Esophagus muscularis mucosa (tissue), 4 donors: ENCODE data around the gene TAPT1. TPM values are rescaled to one million over a fixed set of nuclear protein-coding genes. Genes with fewer than 3 reads are reported as not detected.

Experiments used
- DNase-seq: peaks from one replicate; pipeline ENCODE4 v3.0.0-alpha.2; 2017; ENCODE audit errors: extremely low spot score
- H3K27ac ChIP-seq, 4 donors: fragments of 200-600 bp; sonication (generic); replicated peaks in 1 of 4; 1 replicate in 3 of 4; 2 replicates in 1 of 4; pipeline ENCODE4 v1.5.1; 2016 to 2019; ENCODE audit warnings: mild to moderate bottlenecking in 1 of 4
- H3K27me3 ChIP-seq, 4 donors: fragments of 200-600 bp; sonication (generic); one replicate each; pipeline versions ENCODE4 v1.5.1 to v1.6.0; 2016 to 2019
- H3K36me3 ChIP-seq, 4 donors: fragments of 200-600 bp; sonication (generic); one replicate each; pipeline ENCODE4 v1.5.1; 2016 to 2019
- H3K4me1 ChIP-seq, 4 donors: fragments of 200-600 bp; sonication (generic); one replicate each; pipeline ENCODE4 v1.5.1; 2016 to 2019
- H3K4me3 ChIP-seq, 4 donors: fragments of 200-600 bp; sonication (generic); 1 replicate in 2 of 4; 2 replicates in 2 of 4; pipeline ENCODE4 v1.5.1; 2016 to 2019; ENCODE audit warnings: mild to moderate bottlenecking in 4 of 4, moderate library complexity in 1 of 4
- H3K9me3 ChIP-seq, 4 donors: fragments of 200-600 bp; sonication (generic); 1 replicate in 3 of 4; 2 replicates in 1 of 4; pipeline ENCODE4 v1.5.1; 2016 to 2019
- EP300 ChIP-seq: sonication (generic); formaldehyde crosslinking; IDR thresholded peaks from one replicate; pipeline ENCODE4 v1.6.1; 2017; ENCODE audit warnings: antibody characterized with exemption
- POLR2A ChIP-seq: fragments of 450-650 bp; IDR thresholded peaks from one replicate; pipeline ENCODE4 v1.6.1; 2017; ENCODE audit warnings: antibody characterized with exemption, moderate library complexity, mild to moderate bottlenecking, low read depth
- POLR2AphosphoS5 ChIP-seq, 2 donors: sonication (generic); formaldehyde crosslinking; IDR thresholded peaks; one replicate each; pipeline ENCODE4 v1.6.1; 2017; ENCODE audit warnings: antibody characterized with exemption in 2 of 2
- WGBS: methylation state at CpG from one replicate; pipeline ENCODE4 v1.1.5; 2018; 5-methylcytosine and 5-hydroxymethylcytosine counted together
- intact Hi-C: fragments of 100-400 bp; cut with DNase I; formaldehyde crosslinking; loops from one replicate; pipeline ENCODE4 v1.15.1; 2023
- total RNA-seq, 4 donors: library from RNA; depleted of rRNA; stranded (reverse); fragments of >200 nt; gene quantifications; one replicate each; pipeline versions ENCODE4 v1.1.0 to v1.2.1, GENCODE V29; 2016
- TF ChIP-seq, protein P1 (sequence below), 3 experiments: fragments of 200-600 bp in 2 of 3; fragments of 450-650 bp in 1 of 3; sonication (generic) in 2 of 3; IDR thresholded peaks; one replicate each; pipeline ENCODE4 v1.5.1; 2017 to 2019; ENCODE audit warnings: antibody characterized with exemption in 3 of 3, mild to moderate bottlenecking in 2 of 3, moderate library complexity in 1 of 3

TAPT1 gene
- total RNA-seq, 4 donors from 2014 or later = 18.1 to 27.4 (median 21.6) TPM

DNA sequence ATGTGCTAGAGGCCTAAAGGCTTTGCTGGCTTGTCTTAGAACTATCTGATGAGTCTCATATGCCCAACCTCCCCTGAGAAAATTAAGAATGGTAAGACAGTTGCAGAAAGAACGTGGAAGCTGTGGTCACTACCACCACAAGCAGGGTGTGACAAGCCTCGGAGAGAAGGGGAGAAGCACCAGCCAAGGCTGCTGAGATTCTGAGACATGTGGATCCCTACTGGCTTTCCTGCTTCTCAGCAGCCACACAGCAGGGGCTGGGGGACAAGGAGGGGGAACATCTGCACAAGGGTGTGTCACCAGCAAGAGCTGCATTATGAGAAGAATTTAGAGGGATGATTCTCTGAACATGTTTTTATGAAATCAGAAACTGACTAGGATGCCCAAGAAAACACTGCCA, 19.4 kb downstream of the TAPT1 start:
- no peak for TF ChIP-seq POLR2A
- no peak for TF ChIP-seq POLR2AphosphoS5 (IDR thresholded peaks at IDR 0.05)
- TF ChIP-seq, protein P1, sequence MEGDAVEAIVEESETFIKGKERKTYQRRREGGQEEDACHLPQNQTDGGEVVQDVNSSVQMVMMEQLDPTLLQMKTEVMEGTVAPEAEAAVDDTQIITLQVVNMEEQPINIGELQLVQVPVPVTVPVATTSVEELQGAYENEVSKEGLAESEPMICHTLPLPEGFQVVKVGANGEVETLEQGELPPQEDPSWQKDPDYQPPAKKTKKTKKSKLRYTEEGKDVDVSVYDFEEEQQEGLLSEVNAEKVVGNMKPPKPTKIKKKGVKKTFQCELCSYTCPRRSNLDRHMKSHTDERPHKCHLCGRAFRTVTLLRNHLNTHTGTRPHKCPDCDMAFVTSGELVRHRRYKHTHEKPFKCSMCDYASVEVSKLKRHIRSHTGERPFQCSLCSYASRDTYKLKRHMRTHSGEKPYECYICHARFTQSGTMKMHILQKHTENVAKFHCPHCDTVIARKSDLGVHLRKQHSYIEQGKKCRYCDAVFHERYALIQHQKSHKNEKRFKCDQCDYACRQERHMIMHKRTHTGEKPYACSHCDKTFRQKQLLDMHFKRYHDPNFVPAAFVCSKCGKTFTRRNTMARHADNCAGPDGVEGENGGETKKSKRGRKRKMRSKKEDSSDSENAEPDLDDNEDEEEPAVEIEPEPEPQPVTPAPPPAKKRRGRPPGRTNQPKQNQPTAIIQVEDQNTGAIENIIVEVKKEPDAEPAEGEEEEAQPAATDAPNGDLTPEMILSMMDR (IDR thresholded peaks at IDR 0.05) = no peak
- TF ChIP-seq EP300 = no peak
- H3K27ac ChIP-seq = no peak overlapping the region
- H3K27me3 ChIP-seq = no peaks in the 10 kb centered on the region
- peaks cover 0 to 18% (median 1%) of the 10 kb centered on the region in 4 donors for H3K36me3 ChIP-seq
- DNase-seq = no peak
- peaks cover 7 to 48% (median 41%) of the 10 kb centered on the region in 4 donors for H3K4me1 ChIP-seq
- WGBS = 62% methylated on average over 2 of the region's 2 CpGs
- no peak overlapping the region for H3K4me3 ChIP-seq
- intact Hi-C loops = loop anchor here (10.0 kb wide), 1 partner anchor 732 kb away; no protein-coding TSS in a partner anchor
- H3K9me3 ChIP-seq = no peaks in the 10 kb centered on the region

DNA sequence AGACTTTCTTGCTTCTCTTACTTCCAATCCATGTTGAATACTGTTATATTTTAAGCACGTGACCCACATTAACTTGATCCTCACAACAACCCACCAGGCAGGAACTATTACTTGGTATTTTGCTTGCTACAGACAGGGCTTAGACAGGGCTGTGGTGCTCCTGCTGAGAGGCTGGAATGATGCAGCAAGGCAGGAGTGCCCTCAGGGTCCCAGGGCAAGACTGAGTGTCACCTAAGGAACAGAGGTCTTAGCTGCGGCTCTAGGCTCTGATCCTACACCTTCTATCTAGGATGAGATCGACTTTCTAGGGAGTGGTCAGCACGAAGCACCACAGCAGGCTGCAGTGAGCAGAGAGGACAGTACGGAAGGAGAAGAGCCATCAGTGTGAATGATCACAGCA, 20.0 kb downstream of the TAPT1 start:
- 86% methylated on average over 5 of the region's 5 CpGs for WGBS
- no peaks in the 10 kb centered on the region for H3K27me3 ChIP-seq
- no peaks in the 10 kb centered on the region for H3K9me3 ChIP-seq
- intact Hi-C loops = loop anchor here (10.0 kb wide), 1 partner anchor 732 kb away; no protein-coding TSS in a partner anchor
- peaks cover 0 to 21% (median 1%) of the 10 kb centered on the region in 4 donors for H3K36me3 ChIP-seq
- H3K4me3 ChIP-seq = no peak overlapping the region
- DNase-seq = no peak
- H3K27ac ChIP-seq = no peak overlapping the region
- TF ChIP-seq, protein P1 (IDR thresholded peaks at IDR 0.05) = no peak
- no peak for TF ChIP-seq POLR2AphosphoS5 (IDR thresholded peaks at IDR 0.05)
- TF ChIP-seq POLR2A = no peak
- no peak for TF ChIP-seq EP300
- peaks cover 7 to 48% (median 41%) of the 10 kb centered on the region in 4 donors for H3K4me1 ChIP-seq

DNA sequence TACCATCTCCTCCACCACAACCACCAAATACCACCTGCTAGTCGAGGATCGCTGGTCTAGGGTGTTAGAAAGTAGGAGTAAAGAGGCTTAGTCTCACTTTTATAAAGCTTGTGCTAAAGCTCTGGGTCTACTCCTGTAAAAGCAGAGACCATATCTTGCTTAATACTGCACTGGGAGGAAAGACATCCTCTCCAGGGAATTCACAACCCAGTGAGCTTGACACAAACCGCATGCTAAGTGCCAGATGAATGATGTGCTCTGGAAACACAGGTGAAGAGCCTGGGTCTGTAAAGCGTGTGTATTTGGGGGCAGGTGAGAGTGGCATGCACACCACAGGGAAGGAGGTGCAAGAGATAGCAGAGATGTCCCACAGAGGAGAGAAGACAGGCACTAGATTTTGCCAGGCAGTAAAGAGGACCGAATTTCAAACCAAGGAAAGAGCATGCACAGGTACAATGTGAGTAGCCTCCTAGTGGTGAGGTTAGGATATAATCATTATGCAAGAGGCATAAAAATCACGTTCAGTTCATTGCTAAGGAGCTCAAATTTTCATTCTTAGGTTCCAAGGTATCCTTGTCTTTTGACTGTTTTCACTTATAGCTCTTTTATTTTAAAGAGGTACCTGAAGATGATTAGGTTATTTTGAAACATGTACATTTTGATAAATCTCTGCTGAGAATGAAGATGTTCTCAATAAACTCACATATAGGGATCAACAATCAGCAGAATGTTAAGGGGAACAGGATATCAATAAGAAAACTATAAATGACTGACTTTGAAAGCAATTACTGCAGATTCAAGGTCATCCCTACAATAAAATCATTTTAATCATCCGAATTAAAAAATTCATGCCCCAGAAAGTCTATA, 20.7 kb downstream of the TAPT1 start:
- no peaks in the 10 kb centered on the region for H3K9me3 ChIP-seq
- WGBS = 62% methylated on average over 7 of the region's 7 CpGs
- no peak for TF ChIP-seq EP300
- TF ChIP-seq, protein P1 (IDR thresholded peaks at IDR 0.05) = peak; percentile 34 to 57 (median 36)
- no peaks in the 10 kb centered on the region for H3K27me3 ChIP-seq
- peaks cover 7 to 48% (median 41%) of the 10 kb centered on the region in 4 donors for H3K4me1 ChIP-seq
- peaks cover 0 to 19% (median 1%) of the 10 kb centered on the region in 4 donors for H3K36me3 ChIP-seq
- DNase-seq = no peak
- H3K27ac ChIP-seq = no peak overlapping the region
- no peak overlapping the region for H3K4me3 ChIP-seq
- intact Hi-C loops = loop anchor here (10.0 kb wide), 1 partner anchor 731 kb away; no protein-coding TSS in a partner anchor

DNA sequence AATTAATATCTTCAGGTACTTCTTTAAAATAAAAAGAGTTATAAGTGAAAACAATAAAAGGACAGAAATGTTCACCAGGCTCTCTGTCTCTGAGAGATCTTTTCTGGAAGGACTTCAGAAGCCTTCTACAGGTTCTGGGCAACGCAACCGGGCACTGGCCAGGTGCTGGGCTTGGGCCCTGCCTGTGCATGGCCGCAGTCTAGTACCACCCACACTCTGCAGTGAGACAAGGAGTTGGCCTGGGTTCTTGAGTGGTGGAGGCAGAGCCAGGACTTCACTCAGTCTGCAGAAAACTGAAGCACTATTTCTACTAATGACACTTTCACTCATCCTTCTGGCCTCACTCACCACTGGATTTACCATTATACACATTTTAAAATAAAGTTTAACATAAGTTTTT, 21.8 kb downstream of the TAPT1 start:
- Histone ChIP-seq H3K27ac (no peak overlapping the region), H3K36me3 (peaks cover 0 to 9% (median 0%) of the 10 kb centered on the region in 4 donors), H3K4me1 (peaks cover 7 to 48% (median 41%) of the 10 kb centered on the region in 4 donors), H3K9me3 (no peaks in the 10 kb centered on the region), H3K27me3 (no peaks in the 10 kb centered on the region), H3K4me3 (no peak overlapping the region)
- TF ChIP-seq POLR2AphosphoS5 (IDR thresholded peaks at IDR 0.05) = no peak
- TF ChIP-seq, protein P1 (IDR thresholded peaks at IDR 0.05) = no peak
- no peak for TF ChIP-seq EP300
- TF ChIP-seq POLR2A = no peak
- DNase-seq = no peak
- intact Hi-C loops = loop anchor here (10.0 kb wide), 1 partner anchor 730 kb away; no protein-coding TSS in a partner anchor
- WGBS = 60% methylated on average over 3 of the region's 3 CpGs
